Measurements from ENCODE around the gene PAK2.
"Not testable (repeated sequence)": the region's sequence is repeated elsewhere in the genome, so short reads cannot be mapped to it uniquely, and the experiment has no call there.

Gene PAK2

DNA sequence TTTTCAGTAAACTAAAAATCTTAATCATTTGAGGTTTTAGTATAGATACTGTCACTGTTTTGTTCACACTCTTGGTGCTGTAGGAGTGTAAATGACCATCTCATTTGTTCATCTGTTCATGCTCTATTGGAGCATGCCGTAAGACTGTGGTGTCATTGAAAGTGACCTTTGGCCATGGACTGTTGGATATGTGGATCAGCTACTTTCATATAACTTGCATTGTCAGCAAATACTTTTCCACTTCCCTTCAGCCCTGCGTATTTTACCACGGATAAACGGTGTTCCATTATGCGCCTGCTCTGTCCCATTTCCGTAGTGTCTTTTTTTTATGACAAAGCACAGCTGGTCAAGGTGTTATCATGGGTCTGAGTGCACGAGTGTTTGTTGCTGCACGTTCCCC is 95.4 kb downstream of the PAK2 start:
- Histone ChIP-seq H3K27me3 (ENCODE audit: control insufficient read depth, insufficient read depth, low read length) (no peaks in the 10 kb centered on the region), H3K36me3 (ENCODE audit: insufficient read depth, low read length) (peaks cover 11% of the 10 kb centered on the region), H3K9ac (ENCODE audit: low read depth, low read length) (no peak overlapping the region), H3K4me2 (ENCODE audit: low read length) (no peak overlapping the region), H3K9me3 (replicated peaks; ENCODE audit: low read length) (no peaks in the 10 kb centered on the region), H3K4me1 (ENCODE audit: control insufficient read depth, insufficient read depth, low read length) (no peaks in the 10 kb centered on the region), H3K4me3 (ENCODE audit: low read length) (no peak overlapping the region)

DNA sequence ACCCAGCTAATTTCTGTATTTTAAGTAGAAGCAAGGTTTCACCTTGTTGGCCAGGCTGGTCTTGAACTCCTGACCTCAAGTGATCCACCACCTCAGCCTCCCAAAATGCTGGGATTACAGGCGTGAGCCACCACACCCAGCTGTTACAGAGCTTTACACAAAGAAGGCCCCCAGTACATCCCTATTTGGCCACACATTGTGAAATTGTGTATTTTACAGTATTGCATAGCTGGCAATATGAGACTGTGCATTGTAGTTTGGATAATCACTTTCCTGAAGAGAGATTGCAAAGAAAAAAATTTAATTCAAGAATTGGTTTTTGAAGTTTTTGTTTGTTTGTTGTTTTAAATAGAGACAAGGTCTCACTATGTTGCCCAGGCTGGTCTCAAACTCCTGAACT is 97.0 kb downstream of the PAK2 start:
- not testable (repeated sequence) for H3K36me3 ChIP-seq (ENCODE audit: insufficient read depth, low read length); H3K9ac ChIP-seq (ENCODE audit: low read depth, low read length); H3K4me3 ChIP-seq (ENCODE audit: low read length); H3K27me3 ChIP-seq (ENCODE audit: control insufficient read depth, insufficient read depth, low read length); H3K4me2 ChIP-seq (ENCODE audit: low read length); H3K4me1 ChIP-seq (ENCODE audit: control insufficient read depth, insufficient read depth, low read length); H3K9me3 ChIP-seq (replicated peaks; ENCODE audit: low read length)

DNA sequence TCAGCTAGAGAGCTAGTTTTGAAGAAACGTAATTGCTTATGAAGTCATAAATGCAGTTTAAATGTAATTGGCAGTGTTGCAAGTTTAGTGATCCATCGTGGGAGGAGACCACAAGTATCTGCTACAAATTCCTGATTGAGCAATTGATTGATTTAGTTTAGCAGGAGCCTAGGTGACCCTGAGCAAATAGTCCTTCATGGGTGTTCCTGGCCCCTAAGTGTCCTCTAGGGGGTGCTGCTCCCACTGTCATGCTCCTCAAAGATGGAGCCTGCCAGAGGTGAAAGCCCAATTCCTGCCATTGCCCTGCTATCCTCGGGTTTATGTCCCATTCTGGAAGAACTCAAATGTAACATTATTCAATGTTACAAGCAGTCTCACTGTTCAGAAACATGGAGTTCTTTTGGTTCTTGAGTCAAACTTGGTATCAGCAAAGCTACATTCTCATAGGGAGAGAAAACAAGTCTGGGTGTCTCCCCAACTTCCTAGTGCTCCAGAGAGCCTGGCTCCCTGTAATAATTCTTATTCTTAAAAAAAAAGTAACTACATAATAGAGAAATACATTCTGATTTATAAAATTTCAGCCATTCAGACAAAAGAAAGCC is 98.3 kb downstream of the PAK2 start:
- no peak overlapping the region for H3K4me3 ChIP-seq (ENCODE audit: low read length)
- no peak overlapping the region for H3K9ac ChIP-seq (ENCODE audit: low read depth, low read length)
- no peak overlapping the region for H3K4me2 ChIP-seq (ENCODE audit: low read length)
- H3K4me1 ChIP-seq (ENCODE audit: control insufficient read depth, insufficient read depth, low read length): no peaks in the 10 kb centered on the region
- H3K27me3 ChIP-seq (ENCODE audit: control insufficient read depth, insufficient read depth, low read length): no peaks in the 10 kb centered on the region
- no peaks in the 10 kb centered on the region for H3K9me3 ChIP-seq (replicated peaks; ENCODE audit: low read length)
- H3K36me3 ChIP-seq (ENCODE audit: insufficient read depth, low read length): no peaks in the 10 kb centered on the region

DNA sequence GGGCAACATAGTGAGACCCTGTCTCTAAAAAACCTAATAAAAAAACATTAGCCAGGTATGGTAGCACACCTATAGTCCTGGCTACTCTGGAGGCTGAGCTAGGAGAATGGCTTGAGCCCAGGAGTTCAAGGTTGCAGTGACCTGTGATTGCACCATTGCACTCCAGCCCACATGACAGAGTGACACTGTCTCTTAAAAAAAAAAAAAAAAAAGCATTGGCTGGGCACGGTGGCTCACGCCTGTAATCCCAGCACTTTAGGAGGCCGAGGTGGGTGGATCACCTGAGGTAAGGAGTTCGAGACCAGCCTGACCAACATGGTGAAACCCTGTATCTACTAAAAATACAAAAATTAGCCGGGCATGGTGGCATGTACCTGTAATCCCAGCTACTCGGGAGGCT is 99.7 kb downstream of the PAK2 start:
- not testable (repeated sequence) for H3K36me3 ChIP-seq (ENCODE audit: insufficient read depth, low read length); H3K27me3 ChIP-seq (ENCODE audit: control insufficient read depth, insufficient read depth, low read length); H3K9ac ChIP-seq (ENCODE audit: low read depth, low read length); H3K4me2 ChIP-seq (ENCODE audit: low read length); H3K4me3 ChIP-seq (ENCODE audit: low read length); H3K4me1 ChIP-seq (ENCODE audit: control insufficient read depth, insufficient read depth, low read length); H3K9me3 ChIP-seq (replicated peaks; ENCODE audit: low read length)

DNA sequence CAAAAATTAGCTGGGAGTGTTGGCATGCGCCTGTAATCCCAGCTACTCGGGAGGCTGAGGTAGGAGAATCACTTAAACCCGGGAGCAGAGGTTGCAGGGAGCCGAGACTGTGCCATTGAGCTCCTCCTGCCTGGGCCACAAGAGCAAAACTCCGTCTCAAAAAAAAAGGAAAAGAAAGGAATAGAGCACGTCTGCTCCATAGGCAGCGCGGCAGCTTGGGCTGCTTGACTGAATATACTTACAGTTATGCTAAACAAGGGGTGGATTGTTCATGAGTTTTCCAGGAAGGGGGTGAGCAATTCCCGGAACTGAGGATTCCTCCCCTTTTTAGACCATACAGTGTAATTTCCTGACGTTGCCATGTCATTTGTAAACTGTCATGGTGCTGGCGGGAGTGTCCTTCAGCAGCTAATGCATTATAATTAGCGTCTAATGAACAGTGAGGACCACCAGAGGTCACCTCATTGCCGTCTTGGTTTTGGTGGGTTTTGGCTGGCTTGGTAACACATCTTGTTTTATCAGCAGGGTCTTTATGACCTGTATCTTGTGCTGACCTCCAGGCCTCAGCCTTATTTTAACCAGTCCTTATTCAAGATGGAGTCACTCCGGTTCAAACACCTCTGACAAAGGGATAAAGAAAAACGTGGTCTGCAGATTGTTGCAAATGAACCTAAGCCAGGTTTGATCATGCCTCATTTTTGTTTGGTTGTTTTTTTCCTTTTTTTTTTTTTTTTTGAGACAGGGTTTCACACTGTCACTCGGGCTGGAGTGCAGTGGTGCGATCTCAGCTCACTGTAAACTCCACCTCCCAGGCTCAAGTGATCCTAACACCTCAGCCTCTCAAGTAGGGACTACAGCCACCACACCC is 103.1 kb downstream of the PAK2 start:
- H3K4me3 ChIP-seq (ENCODE audit: low read length): no peak overlapping the region
- no peak overlapping the region for H3K4me2 ChIP-seq (ENCODE audit: low read length)
- H3K27me3 ChIP-seq (ENCODE audit: control insufficient read depth, insufficient read depth, low read length): no peaks in the 10 kb centered on the region
- peaks cover 3% of the 10 kb centered on the region for H3K4me1 ChIP-seq (ENCODE audit: control insufficient read depth, insufficient read depth, low read length)
- H3K36me3 ChIP-seq (ENCODE audit: insufficient read depth, low read length): no peaks in the 10 kb centered on the region
- no peak overlapping the region for H3K9ac ChIP-seq (ENCODE audit: low read depth, low read length)
- H3K9me3 ChIP-seq (replicated peaks; ENCODE audit: low read length): no peaks in the 10 kb centered on the region

DNA sequence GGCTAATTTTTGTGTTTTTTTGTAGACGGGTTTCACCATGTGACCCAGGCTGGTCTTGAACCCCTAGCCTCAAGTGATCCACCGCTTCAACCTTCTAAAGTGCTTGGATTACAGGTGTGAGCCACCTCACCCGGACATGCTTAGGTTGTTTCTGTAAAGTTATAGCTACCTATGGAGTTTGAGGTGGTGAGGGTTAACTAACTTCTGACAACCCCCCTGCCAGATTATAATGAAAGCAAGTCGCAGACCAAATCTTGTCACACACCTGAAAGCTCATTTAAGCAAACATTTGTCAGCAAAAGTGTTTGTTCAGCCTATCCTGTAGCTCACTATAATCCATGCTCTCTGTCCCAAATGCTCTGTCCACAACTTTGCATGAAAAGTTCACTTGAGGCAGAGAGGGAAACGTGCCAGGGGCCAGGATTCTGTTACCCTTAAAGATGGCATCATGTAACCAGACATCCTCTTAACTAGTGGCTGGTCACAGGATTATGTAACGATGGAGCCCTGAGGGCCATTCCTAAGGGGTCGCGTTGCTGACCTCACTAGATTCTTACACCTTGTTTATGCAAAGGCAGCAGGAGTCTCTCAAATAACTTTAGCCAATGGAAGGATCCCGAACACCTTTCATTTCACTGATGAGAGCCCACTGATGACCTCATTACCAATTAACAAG is 103.9 kb downstream of the PAK2 start:
- H3K9ac ChIP-seq (ENCODE audit: low read depth, low read length): no peak overlapping the region
- H3K36me3 ChIP-seq (ENCODE audit: insufficient read depth, low read length): no peaks in the 10 kb centered on the region
- H3K4me1 ChIP-seq (ENCODE audit: control insufficient read depth, insufficient read depth, low read length): peaks cover 3% of the 10 kb centered on the region
- no peaks in the 10 kb centered on the region for H3K9me3 ChIP-seq (replicated peaks; ENCODE audit: low read length)
- no peak overlapping the region for H3K4me3 ChIP-seq (ENCODE audit: low read length)
- H3K27me3 ChIP-seq (ENCODE audit: control insufficient read depth, insufficient read depth, low read length): no peaks in the 10 kb centered on the region
- H3K4me2 ChIP-seq (ENCODE audit: low read length): no peak overlapping the region

DNA sequence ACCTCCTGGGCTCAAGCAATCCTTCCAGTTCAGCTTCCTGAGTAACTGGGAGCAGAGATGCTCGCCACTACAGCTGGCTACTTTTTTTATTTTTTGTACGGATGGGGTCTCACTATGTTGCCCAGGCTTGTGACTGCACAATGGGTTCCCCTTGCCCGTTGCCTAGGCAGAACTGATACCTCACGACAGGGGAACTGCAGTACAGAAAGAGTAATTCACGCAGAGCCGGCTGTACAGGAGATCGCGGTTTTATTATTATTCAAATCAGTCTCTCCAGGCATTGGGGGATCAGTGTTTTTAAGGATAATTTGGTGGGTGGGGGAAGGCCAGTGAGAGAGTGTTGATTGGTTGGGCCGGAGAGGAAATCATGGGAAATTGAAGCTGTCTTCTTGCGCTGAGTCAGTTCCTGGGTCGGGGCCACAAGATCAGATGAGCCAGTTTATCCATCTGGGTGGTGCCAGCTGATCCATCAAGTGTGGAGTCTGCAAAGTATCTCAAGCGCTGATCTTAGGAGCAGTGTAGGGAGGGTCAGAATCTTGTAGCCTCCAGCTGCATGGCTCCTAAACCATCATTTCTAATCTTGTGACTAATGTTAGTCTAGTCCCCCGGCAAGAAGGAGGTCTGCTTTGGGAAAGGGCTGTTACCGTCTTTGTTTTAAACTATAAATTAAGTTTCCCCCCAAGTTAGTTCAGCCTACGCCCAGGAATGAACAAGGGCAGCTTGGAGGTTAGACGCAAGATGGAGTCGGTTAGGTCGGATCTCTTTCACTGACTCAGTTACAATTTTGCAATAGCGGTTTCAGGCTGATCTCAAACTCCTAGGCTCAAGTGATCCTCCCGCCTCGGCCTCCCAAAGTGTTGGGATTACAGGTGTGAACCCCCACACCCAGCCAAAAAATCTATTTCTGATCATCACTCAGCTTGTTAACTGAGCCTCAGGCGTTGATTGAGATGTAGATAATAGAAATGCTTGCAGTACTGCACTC is 104.9 kb downstream of the PAK2 start:
- not testable (repeated sequence) for H3K27me3 ChIP-seq (ENCODE audit: control insufficient read depth, insufficient read depth, low read length); H3K4me3 ChIP-seq (ENCODE audit: low read length); H3K4me2 ChIP-seq (ENCODE audit: low read length); H3K9ac ChIP-seq (ENCODE audit: low read depth, low read length); H3K36me3 ChIP-seq (ENCODE audit: insufficient read depth, low read length); H3K9me3 ChIP-seq (replicated peaks; ENCODE audit: low read length); H3K4me1 ChIP-seq (ENCODE audit: control insufficient read depth, insufficient read depth, low read length)

DNA sequence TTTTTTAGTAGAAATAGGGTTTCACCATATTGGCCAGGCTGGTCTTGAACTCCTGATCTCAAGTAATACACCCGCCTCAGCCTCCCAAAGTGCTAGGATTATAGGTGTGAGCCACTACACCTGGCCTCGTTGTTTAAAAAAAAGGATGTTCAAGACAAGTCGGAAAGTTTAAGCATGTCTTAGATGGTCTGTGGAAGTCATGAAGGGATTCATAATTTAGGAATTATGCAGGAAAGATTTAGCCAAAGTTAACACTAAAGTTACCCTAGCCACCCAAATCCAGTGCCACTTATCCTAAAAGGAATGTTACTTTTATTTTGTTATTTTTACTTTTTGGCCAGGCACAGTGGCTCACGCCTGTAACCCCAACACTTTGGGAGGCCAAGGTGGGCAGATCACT is 108.7 kb downstream of the PAK2 start:
- not testable (repeated sequence) for H3K4me1 ChIP-seq (ENCODE audit: control insufficient read depth, insufficient read depth, low read length); H3K4me3 ChIP-seq (ENCODE audit: low read length); H3K36me3 ChIP-seq (ENCODE audit: insufficient read depth, low read length); H3K9ac ChIP-seq (ENCODE audit: low read depth, low read length); H3K9me3 ChIP-seq (replicated peaks; ENCODE audit: low read length); H3K27me3 ChIP-seq (ENCODE audit: control insufficient read depth, insufficient read depth, low read length); H3K4me2 ChIP-seq (ENCODE audit: low read length)

DNA sequence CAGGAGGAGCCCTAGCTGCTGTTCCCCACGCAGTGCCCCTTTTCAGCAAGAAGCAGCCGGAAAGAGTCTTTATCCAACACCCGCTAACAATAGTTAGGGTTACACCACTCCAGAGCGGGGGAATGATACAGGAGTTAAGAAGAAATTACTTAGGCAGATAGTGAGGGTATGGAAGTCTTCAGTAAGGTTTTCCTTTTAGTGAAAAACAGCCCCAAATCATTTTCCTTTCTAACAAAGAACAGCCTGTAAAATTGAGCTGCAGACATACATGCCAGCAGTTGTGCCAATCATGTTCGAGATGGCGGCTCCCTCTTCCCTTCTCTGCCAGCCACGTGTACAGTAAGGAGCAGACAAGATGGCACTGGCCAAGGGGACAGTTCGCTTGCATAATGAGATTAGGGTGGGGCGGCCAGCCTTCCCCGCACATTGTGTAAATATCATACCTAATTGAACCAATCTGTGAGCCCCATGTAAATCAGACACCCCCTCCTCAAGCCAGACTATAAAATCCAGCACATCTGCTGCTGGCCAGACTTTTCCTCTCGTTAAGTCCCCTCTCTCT is 109.6 kb downstream of the PAK2 start:
- no peaks in the 10 kb centered on the region for H3K9me3 ChIP-seq (replicated peaks; ENCODE audit: low read length)
- no peak overlapping the region for H3K4me2 ChIP-seq (ENCODE audit: low read length)
- H3K4me3 ChIP-seq (ENCODE audit: low read length): no peak overlapping the region
- no peaks in the 10 kb centered on the region for H3K36me3 ChIP-seq (ENCODE audit: insufficient read depth, low read length)
- no peaks in the 10 kb centered on the region for H3K27me3 ChIP-seq (ENCODE audit: control insufficient read depth, insufficient read depth, low read length)
- no peak overlapping the region for H3K9ac ChIP-seq (ENCODE audit: low read depth, low read length)
- H3K4me1 ChIP-seq (ENCODE audit: control insufficient read depth, insufficient read depth, low read length): peaks cover under 1% of the 10 kb centered on the region

DNA sequence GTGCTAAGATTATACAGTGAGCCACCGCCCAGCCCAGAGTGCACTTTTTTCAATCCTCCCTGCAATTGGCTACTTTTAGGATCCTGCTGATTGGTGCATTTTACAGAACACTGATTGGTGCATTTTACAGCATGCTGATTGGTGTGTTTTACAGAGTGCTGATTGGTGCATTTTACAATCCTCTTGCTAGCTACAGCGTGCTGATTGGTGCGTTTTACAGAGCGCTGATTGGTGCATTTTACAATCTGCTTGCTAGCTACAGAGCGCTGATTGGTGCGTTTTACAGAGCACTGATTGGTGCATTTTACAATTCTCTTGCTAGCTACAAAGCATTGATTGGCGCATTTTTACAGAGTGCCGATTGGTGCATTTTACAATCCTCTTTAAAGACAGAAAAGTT is 123.3 kb downstream of the PAK2 start:
- not testable (repeated sequence) for H3K9me3 ChIP-seq (replicated peaks; ENCODE audit: low read length); H3K27me3 ChIP-seq (ENCODE audit: control insufficient read depth, insufficient read depth, low read length); H3K9ac ChIP-seq (ENCODE audit: low read depth, low read length); H3K4me3 ChIP-seq (ENCODE audit: low read length); H3K4me2 ChIP-seq (ENCODE audit: low read length); H3K4me1 ChIP-seq (ENCODE audit: control insufficient read depth, insufficient read depth, low read length); H3K36me3 ChIP-seq (ENCODE audit: insufficient read depth, low read length)

DNA sequence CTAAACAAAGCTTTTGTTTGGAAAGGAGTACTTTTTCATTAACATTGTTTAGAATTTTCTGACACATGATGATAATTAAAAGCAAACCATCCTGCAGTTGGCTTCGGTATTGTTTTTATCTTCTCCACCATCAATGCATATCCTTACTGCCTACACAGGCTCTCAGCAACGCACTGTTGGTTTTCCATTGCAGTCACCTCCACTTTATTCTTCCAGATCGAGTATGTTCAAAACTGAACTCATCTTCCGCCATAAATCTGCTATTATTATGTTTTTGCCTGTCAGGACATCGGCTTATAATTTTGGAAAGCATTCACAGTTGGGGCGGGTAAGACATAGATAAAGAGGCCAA is 127.5 kb downstream of the PAK2 start:
- Histone ChIP-seq H3K9ac (ENCODE audit: low read depth, low read length) (peak overlapping the region; percentile 90), H3K9me3 (replicated peaks; ENCODE audit: low read length) (no peaks in the 10 kb centered on the region), H3K4me3 (ENCODE audit: low read length) (peak overlapping the region; percentile 97)

More for the DNA sequence above, 127.5 kb downstream of the PAK2 start:
- Histone ChIP-seq H3K36me3 (ENCODE audit: insufficient read depth, low read length) (peaks cover 4% of the 10 kb centered on the region), H3K27me3 (ENCODE audit: control insufficient read depth, insufficient read depth, low read length) (no peaks in the 10 kb centered on the region), H3K4me2 (ENCODE audit: low read length) (peak overlapping the region; percentile 100), H3K4me1 (ENCODE audit: control insufficient read depth, insufficient read depth, low read length) (peaks cover 11% of the 10 kb centered on the region)

All from skeletal muscle satellite cell (primary cell).